ENCODE data around the gene COX20.
"Not testable (repeated sequence)": the region's sequence is repeated elsewhere in the genome, so short reads cannot be mapped to it uniquely, and the experiment has no call there.

Gene COX20

GRCh38 chr1:244835276-244836134 is at the start of gene COX20:
TSS of gene COX20 (plus strand) at chr1:244835658. CDS start at chr1:244835715, 57 bp downstream.
- DNase-seq (ENCODE audit: low read depth): peak; percentile 92

GRCh38 chr1:244788493-244789275 is 46.8 kb upstream of the COX20 start:
- DNase-seq (ENCODE audit: low read depth): no peak

GRCh38 chr1:244789276-244789580 is 46.2 kb upstream of the COX20 start:
- DNase-seq (ENCODE audit: low read depth): no peak

GRCh38 chr1:244789731-244790130 is 45.7 kb upstream of the COX20 start:
- DNase-seq (ENCODE audit: low read depth): no peak

- DNase-seq (ENCODE audit: low read depth): no peak
Measured at GRCh38 chr1:244791061-244791460, 44.4 kb upstream of the COX20 start.

- DNase-seq (ENCODE audit: low read depth): peak; percentile 47
Measured at GRCh38 chr1:244792188-244792850, 43.1 kb upstream of the COX20 start.

GRCh38 chr1:244794071-244794470 is 41.4 kb upstream of the COX20 start:
- DNase-seq (ENCODE audit: low read depth): no peak

GRCh38 chr1:244794516-244794915 is 40.9 kb upstream of the COX20 start:
- DNase-seq (ENCODE audit: low read depth): not testable (repeated sequence)

- peak; percentile 47 for DNase-seq (ENCODE audit: low read depth)
Measured at GRCh38 chr1:244796719-244797406, 38.6 kb upstream of the COX20 start.

- no peak for DNase-seq (ENCODE audit: low read depth)
Measured at GRCh38 chr1:244800821-244801220, 34.6 kb upstream of the COX20 start.

- peak; percentile 15 for DNase-seq (ENCODE audit: low read depth)
Measured at GRCh38 chr1:244801246-244801645, 34.2 kb upstream of the COX20 start.

- DNase-seq (ENCODE audit: low read depth): no peak
Measured at GRCh38 chr1:244802041-244802440, 33.4 kb upstream of the COX20 start.

- no peak for DNase-seq (ENCODE audit: low read depth)
Measured at GRCh38 chr1:244802556-244803239, 32.8 kb upstream of the COX20 start.

GRCh38 chr1:244804841-244805240 is 30.6 kb upstream of the COX20 start:
- no peak for DNase-seq (ENCODE audit: low read depth)

GRCh38 chr1:244807138-244807537 is 28.3 kb upstream of the COX20 start:
- no peak for DNase-seq (ENCODE audit: low read depth)

- DNase-seq (ENCODE audit: low read depth): no peak
Measured at GRCh38 chr1:244810221-244810620, 25.2 kb upstream of the COX20 start.

- no peak for DNase-seq (ENCODE audit: low read depth)
Measured at GRCh38 chr1:244813327-244813726, 22.1 kb upstream of the COX20 start.

- no peak for DNase-seq (ENCODE audit: low read depth)
Measured at GRCh38 chr1:244815600-244816099, 19.8 kb upstream of the COX20 start.

GRCh38 chr1:244817415-244817894 is 18.0 kb upstream of the COX20 start:
- DNase-seq (ENCODE audit: low read depth): no peak

GRCh38 chr1:244820131-244820530 is 15.3 kb upstream of the COX20 start:
- DNase-seq (ENCODE audit: low read depth): no peak

GRCh38 chr1:244821134-244821533 is 14.3 kb upstream of the COX20 start:
- DNase-seq (ENCODE audit: low read depth): no peak

Measured in fibroblast of gingiva (primary cell).